HG02840 (cell line): ENCODE measurements around the gene DNAJC15.
"Not testable (repeated sequence)": the region's sequence is repeated elsewhere in the genome, so short reads cannot be mapped to it uniquely, and the experiment has no call there.

Experiments
- ATAC-seq: cut with Tn5 transposase; IDR thresholded peaks from one replicate; pipeline ENCODE4 v1.9.1; 2021; ENCODE audit warnings: mild to moderate bottlenecking, moderate library complexity, moderate number of reproducible peaks; ENCODE audit not compliant: unreplicated experiment, low FRiP score

Gene DNAJC15

GRCh38 chr13:43023289-43023963, at the start of gene DNAJC15:
TSS of gene DNAJC15 (plus strand) at chr13:43023586. CDS start at chr13:43023627, 41 bp downstream.
- ATAC-seq, result peak; percentile 78

GRCh38 chr13:42976066-42976465, 47.3 kb upstream of the DNAJC15 start:
- ATAC-seq, result no peak

GRCh38 chr13:42977219-42977659, 46.1 kb upstream of the DNAJC15 start:
- ATAC-seq, result no peak

GRCh38 chr13:42981317-42981716, 42.1 kb upstream of the DNAJC15 start:
- ATAC-seq, result no peak

GRCh38 chr13:42981853-42982252, 41.5 kb upstream of the DNAJC15 start:
- no peak for ATAC-seq

GRCh38 chr13:42984026-42984425, 39.4 kb upstream of the DNAJC15 start:
- no peak for ATAC-seq

GRCh38 chr13:42984691-42985090, 38.7 kb upstream of the DNAJC15 start:
- ATAC-seq, result no peak

GRCh38 chr13:42985312-42986175, 37.8 kb upstream of the DNAJC15 start:
- ATAC-seq, result no peak

- ATAC-seq, result no peak
Observed at GRCh38 chr13:42986176-42986574, 37.2 kb upstream of the DNAJC15 start.

- ATAC-seq, result no peak
Observed at GRCh38 chr13:42990291-42991232, 32.8 kb upstream of the DNAJC15 start.

GRCh38 chr13:42991233-42991897, 32.0 kb upstream of the DNAJC15 start:
- not testable (repeated sequence) for ATAC-seq

- ATAC-seq, result peak; percentile 73
Observed at GRCh38 chr13:42991898-42992763, 31.3 kb upstream of the DNAJC15 start, which contains the start of gene EPSTI1. TSS of gene EPSTI1 (minus strand) at chr13:42992241. CDS start at chr13:42992165, 76 bp downstream.

- ATAC-seq, result no peak
Observed at GRCh38 chr13:42992764-42993122, 30.6 kb upstream of the DNAJC15 start.

GRCh38 chr13:42994878-42995277, 28.5 kb upstream of the DNAJC15 start:
- ATAC-seq, result no peak

GRCh38 chr13:42996584-42996983, 26.8 kb upstream of the DNAJC15 start:
- no peak for ATAC-seq

GRCh38 chr13:42997381-42997780, 26.0 kb upstream of the DNAJC15 start:
- peak; percentile 47 for ATAC-seq

GRCh38 chr13:42999491-42999890, 23.9 kb upstream of the DNAJC15 start:
- ATAC-seq, result no peak

GRCh38 chr13:43000676-43001075, 22.7 kb upstream of the DNAJC15 start:
- no peak for ATAC-seq

GRCh38 chr13:43002021-43002420, 21.4 kb upstream of the DNAJC15 start:
- ATAC-seq, result no peak
